GM13976 (cell line): ENCODE measurements around the gene YTHDF1.

Experiments
- DNase-seq: peaks from one replicate; pipeline ENCODE4 v3.0.0; 2012; ENCODE audit warnings: low spot score
- in situ Hi-C: fragments of 300-500 bp; cut with MboI; formaldehyde crosslinking; loops from one replicate; pipeline ENCODE4 v1.12.0; 2022; ENCODE audit warnings: low sequenced_read_pairs, mixed read lengths, inconsistent platforms; ENCODE audit not compliant: unreplicated experiment
- TF ChIP-seq, protein P1 (sequence below): IDR thresholded peaks from 2 replicates; pipeline ENCODE4 v1.5.1; 2012; ENCODE audit warnings: borderline replicate concordance, mild to moderate bottlenecking; ENCODE audit not compliant: insufficient read depth; ENCODE audit errors: extremely low read depth, missing control alignments, control extremely low read depth

Gene YTHDF1

GRCh38 chr20:63217706-63218105 lies 1.8 kb upstream of the YTHDF1 start:
- in situ Hi-C loops: no loop called here
- TF ChIP-seq, protein P1, sequence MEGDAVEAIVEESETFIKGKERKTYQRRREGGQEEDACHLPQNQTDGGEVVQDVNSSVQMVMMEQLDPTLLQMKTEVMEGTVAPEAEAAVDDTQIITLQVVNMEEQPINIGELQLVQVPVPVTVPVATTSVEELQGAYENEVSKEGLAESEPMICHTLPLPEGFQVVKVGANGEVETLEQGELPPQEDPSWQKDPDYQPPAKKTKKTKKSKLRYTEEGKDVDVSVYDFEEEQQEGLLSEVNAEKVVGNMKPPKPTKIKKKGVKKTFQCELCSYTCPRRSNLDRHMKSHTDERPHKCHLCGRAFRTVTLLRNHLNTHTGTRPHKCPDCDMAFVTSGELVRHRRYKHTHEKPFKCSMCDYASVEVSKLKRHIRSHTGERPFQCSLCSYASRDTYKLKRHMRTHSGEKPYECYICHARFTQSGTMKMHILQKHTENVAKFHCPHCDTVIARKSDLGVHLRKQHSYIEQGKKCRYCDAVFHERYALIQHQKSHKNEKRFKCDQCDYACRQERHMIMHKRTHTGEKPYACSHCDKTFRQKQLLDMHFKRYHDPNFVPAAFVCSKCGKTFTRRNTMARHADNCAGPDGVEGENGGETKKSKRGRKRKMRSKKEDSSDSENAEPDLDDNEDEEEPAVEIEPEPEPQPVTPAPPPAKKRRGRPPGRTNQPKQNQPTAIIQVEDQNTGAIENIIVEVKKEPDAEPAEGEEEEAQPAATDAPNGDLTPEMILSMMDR: no peak
- DNase-seq: no peak

DNA sequence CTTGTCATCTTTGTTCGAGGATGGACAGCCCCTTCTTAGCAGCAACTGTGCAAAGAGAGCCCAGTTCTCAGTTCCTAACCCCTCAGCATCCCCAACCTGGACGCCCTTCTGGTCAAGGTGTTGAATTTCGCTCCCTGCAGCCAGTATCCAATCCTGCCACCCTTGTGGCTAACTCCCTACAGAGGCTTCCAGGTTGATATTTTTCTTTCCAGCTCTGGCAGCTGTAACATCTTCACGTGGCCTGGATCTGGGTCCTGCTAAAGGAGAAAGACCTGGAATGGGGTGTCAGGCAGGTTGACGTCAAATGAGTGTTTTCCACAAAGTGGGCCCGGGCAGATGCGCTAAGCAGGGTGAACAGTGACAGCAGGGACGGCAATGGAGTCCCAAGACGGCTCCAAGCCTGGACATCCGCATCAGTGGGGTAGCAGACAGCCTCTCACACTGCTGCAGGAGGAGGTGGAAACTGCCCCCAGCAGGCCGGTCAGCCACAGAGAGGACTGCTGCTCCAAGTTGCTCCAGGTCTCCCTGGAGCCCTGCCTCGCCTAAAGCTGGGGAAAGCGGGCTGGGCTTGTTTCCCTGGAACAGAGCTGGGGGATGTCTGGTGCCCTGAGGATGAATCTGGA lies 1.0 kb upstream of the YTHDF1 start:
- TF ChIP-seq, protein P1: no peak
- in situ Hi-C loops: no loop called here
- DNase-seq: no peak

- DNase-seq: peak; percentile 61
- TF ChIP-seq, protein P1: peak; percentile 50
- in situ Hi-C loops: no loop called here
Observed at GRCh38 chr20:63215101-63216040, 560 bp downstream of the YTHDF1 start.

GRCh38 chr20:63214514-63214913 lies 1.4 kb downstream of the YTHDF1 start:
- DNase-seq: no peak

GRCh38 chr20:63212792-63213191 lies 3.1 kb downstream of the YTHDF1 start:
- no peak for DNase-seq
- TF ChIP-seq, protein P1: no peak
- in situ Hi-C loops: no loop called here

More at GRCh38 chr20:63214514-63214913, 1.4 kb downstream of the YTHDF1 start:
- TF ChIP-seq, protein P1: no peak
- in situ Hi-C loops: no loop called here

DNA sequence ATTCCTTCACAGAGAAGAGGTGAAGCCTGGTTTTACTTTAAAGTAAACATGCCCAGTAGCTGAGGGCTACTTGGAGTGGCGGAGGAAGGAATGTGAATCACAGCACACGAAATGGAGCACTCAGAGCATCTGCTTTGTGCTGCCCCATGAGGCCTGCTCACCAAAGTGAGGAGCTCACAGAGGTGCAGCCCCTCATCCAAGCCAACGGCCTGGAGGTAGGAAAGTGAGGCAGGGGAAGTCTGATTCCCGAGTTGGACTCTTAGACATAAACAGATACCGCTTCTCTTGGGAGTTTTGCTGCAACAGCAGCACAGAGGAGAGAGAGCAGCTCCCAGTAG lies 3.6 kb downstream of the YTHDF1 start:
- TF ChIP-seq, protein P1: no peak
- no peak for DNase-seq
- in situ Hi-C loops: no loop called here
